ENCODE results near the gene SERPINA3. TPM values are rescaled to one million over a fixed set of nuclear protein-coding genes. Genes with fewer than 3 reads are reported as not detected.

SERPINA3 gene
- total RNA-seq, 1 experiment from 2014 or later = 3.5 TPM

- TF ChIP-seq CTCF (IDR thresholded peaks at IDR 0.05) (no peak), ZNF671 (CRISPR knock-in tag; IDR thresholded peaks at IDR 0.05) (no peak), GABPB1 (CRISPR knock-in tag; IDR thresholded peaks at IDR 0.05) (no peak)
Measured at GRCh38 chr14:94638339-94638738, 26.1 kb downstream of the SERPINA3 start (continued).

GRCh38 chr14:94638961-94639817 lies 27.0 kb downstream of the SERPINA3 start:
- no peak overlapping the region for H3K27ac Mint-ChIP-seq
- H3K27me3 Mint-ChIP-seq (ENCODE audit: low read depth) = no peaks in the 10 kb centered on the region; the same call in none of the 2 replicates
- ChIA-PET POLR2A (interaction anchor here (1.0 kb wide), 1 partner anchor 13 kb away, joined by 3 read pairs; no protein-coding TSS in a partner anchor), CTCF (interaction anchor here (0.7 to 1.0 kb wide), 3 partner anchors 40 to 90 kb away, joined by 3 to 4 read pairs (median 3); no protein-coding TSS in a partner anchor)
- ATAC-seq (no peak), DNase-seq (ENCODE audit: low spot score) (no peak)
- TF ChIP-seq HMGXB4 (CRISPR knock-in tag; IDR thresholded peaks at IDR 0.05) (no peak), TEAD1 (CRISPR knock-in tag; IDR thresholded peaks at IDR 0.05) (no peak)
- no peaks in the 10 kb centered on the region for H3K4me1 Mint-ChIP-seq
- no peaks in the 10 kb centered on the region for H3K36me3 Mint-ChIP-seq
- H3K4me3 Mint-ChIP-seq = no peak overlapping the region
- H3K9me3 Mint-ChIP-seq = peaks cover 4% of the 10 kb centered on the region; the same call in 1 of the 2 replicates

- Mint-ChIP-seq H3K27me3 (ENCODE audit: low read depth) (no peaks in the 10 kb centered on the region; the same call in none of the 2 replicates), H3K9me3 (peaks cover 9% of the 10 kb centered on the region; the same call in 1 of the 2 replicates), H3K4me3 (no peak overlapping the region), H3K36me3 (no peaks in the 10 kb centered on the region), H3K27ac (no peak overlapping the region), H3K4me1 (no peaks in the 10 kb centered on the region)
- ATAC-seq = no peak; the same call in 1 of the 2 replicates
- no peak for DNase-seq (ENCODE audit: low spot score)
- POLR2A ChIA-PET = interaction anchor here (0.5 kb wide), 1 partner anchor 219 kb away, joined by 3 read pairs; no protein-coding TSS in a partner anchor
- CTCF ChIA-PET = no interaction called here
- TF ChIP-seq E2F1 (CRISPR knock-in tag; IDR thresholded peaks at IDR 0.05) (no peak), ZSCAN18 (CRISPR knock-in tag; IDR thresholded peaks at IDR 0.05) (no peak), CDX4 (CRISPR knock-in tag; IDR thresholded peaks at IDR 0.05; ENCODE audit: borderline replicate concordance) (no peak), IRF2 (CRISPR knock-in tag; IDR thresholded peaks at IDR 0.05; ENCODE audit: borderline replicate concordance, low read depth) (no peak), FOXP4 (CRISPR knock-in tag; IDR thresholded peaks at IDR 0.05) (no peak), ZMAT4 (CRISPR knock-in tag; IDR thresholded peaks at IDR 0.05) (no peak), ERG (CRISPR knock-in tag; IDR thresholded peaks at IDR 0.05) (no peak), ZNF219 (CRISPR knock-in tag; IDR thresholded peaks at IDR 0.05; ENCODE audit: borderline replicate concordance) (no peak), AR (CRISPR knock-in tag; IDR thresholded peaks at IDR 0.05) (no peak)
Measured at GRCh38 chr14:94640721-94641631, 28.8 kb downstream of the SERPINA3 start.
